Right renal pelvis (tissue), 4 donors: ENCODE results near the gene ACTL7B. TPM values are rescaled to one million over a fixed set of nuclear protein-coding genes. Genes with fewer than 3 reads are reported as not detected.

ENCODE experiments used
- DNase-seq, 4 donors: peaks; one replicate each; pipeline ENCODE4 v3.0.0-alpha.2; 2013; ENCODE audit warnings: low read depth in 4 of 4, low spot score in 3 of 4, missing footprints in 1 of 4
- polyA plus RNA-seq, 4 donors: library from polyadenylated mRNA; unstranded; fragments of 120-200 nt; gene quantifications; one replicate each; pipeline ENCODE4 v1.2.1, GENCODE V29; 2013; ENCODE audit not compliant: insufficient read length in 4 of 4

Gene ACTL7B
- polyA plus RNA-seq, 4 donors = not detected

- no peak for DNase-seq
Observed at GRCh38 chr9:108811944-108812343, 43.8 kb downstream of the ACTL7B start.

- DNase-seq = no peak
Observed at GRCh38 chr9:108809269-108809668, 46.5 kb downstream of the ACTL7B start.

Other genes starting within 250 kb of the ACTL7B start
- gene ACTL7A, start 6.3 kb upstream of the ACTL7B start, polyA plus RNA-seq = not detected
- 10 to 100 TPM; 42.0 to 46.9 (median 44.1) TPM for gene ELP1, start 78.1 kb upstream of the ACTL7B start, polyA plus RNA-seq
- gene ABITRAM, start 78.4 kb upstream of the ACTL7B start, polyA plus RNA-seq = 10 to 100 TPM; 28.8 to 38.1 (median 33.8) TPM
- 10 to 100 TPM; 61.5 to 68.4 (median 65.8) TPM for gene CTNNAL1, start 157.5 kb upstream of the ACTL7B start, polyA plus RNA-seq